GM21390 (cell line): ENCODE data around the gene ERI3.
"Not testable (repeated sequence)": the region's sequence is repeated elsewhere in the genome, so short reads cannot be mapped to it uniquely, and the experiment has no call there.

Source experiments
- ATAC-seq: cut with Tn5 transposase; IDR thresholded peaks from one replicate; pipeline ENCODE4 v1.9.1; 2021; ENCODE audit not compliant: unreplicated experiment

The ERI3 gene

DNA sequence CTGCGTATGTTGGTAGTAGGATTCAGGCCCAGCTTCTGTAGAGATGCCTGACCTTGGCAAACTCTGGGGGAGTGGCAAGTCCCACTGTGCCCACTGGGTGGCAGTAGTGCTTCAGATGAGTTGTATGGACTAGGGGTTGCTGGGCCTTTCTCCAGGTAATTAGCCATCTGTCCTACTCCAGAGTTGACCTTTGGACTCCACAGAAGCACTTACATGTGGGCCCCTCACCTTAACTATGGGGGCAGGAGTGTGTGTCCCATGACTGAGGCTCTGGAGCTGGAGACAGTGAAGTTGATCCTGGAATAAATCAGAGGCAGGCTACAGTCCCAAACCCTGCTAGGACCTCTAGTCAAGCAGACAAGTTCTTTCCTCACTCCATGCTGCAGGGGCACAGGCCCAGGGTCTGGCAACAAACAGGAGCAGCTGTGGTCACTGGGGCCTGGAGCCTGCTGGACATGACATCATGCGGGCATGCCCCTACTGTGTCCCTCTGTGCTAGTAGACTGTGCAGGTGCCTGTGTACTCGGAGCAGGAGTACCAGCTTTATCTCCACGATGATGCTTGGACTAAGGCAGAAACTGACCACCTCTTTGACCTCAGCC lies 137.1 kb downstream of the ERI3 start:
- ATAC-seq, result no peak

DNA sequence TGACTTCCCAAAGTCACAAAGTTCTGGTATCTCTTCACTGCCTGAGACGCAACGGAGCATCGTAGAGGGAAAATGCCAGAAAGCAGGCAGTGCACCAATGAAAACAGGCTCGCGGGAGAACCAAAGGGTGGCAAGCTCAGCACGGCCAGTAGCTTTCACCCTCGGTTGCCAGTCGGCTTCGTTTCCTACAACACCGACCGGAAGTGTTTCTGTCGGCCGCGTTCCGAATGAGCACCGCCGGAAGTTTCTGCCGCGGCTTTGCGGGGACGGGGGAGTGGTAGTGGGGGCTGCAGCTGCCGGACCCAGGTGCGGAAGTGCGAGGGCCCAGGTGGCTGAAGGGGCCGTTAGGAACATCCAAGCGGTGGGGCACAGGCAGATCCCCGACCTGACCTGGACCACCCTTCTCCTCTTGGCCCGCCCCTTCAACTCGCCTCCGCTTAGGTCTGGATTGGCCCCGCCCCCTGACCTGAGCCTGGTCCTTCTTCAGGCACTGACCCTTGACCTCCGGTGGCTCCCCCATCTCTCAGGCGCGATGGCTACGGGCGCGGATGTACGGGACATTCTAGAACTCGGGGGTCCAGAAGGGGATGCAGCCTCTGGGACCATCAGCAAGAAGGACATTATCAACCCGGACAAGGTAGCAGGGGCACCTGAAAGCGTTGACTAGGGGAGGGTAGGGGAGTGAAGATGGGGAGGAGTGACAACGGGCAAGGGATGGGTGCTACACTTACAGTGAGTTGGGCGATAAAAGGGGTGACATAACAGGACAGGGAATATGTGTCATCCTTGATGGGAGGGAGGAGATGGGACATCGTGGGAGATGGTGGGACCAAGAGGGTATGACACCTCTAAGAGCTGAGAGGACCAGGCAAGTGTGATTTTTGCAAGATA lies 141.6 kb downstream of the ERI3 start, which contains the start of gene DMAP1:
DMAP1 (plus strand) TSS at position 250 of the 891 bp plus-strand sequence; CDS start at position 533, 283 bp downstream.
- peak; percentile 70 for ATAC-seq

DNA sequence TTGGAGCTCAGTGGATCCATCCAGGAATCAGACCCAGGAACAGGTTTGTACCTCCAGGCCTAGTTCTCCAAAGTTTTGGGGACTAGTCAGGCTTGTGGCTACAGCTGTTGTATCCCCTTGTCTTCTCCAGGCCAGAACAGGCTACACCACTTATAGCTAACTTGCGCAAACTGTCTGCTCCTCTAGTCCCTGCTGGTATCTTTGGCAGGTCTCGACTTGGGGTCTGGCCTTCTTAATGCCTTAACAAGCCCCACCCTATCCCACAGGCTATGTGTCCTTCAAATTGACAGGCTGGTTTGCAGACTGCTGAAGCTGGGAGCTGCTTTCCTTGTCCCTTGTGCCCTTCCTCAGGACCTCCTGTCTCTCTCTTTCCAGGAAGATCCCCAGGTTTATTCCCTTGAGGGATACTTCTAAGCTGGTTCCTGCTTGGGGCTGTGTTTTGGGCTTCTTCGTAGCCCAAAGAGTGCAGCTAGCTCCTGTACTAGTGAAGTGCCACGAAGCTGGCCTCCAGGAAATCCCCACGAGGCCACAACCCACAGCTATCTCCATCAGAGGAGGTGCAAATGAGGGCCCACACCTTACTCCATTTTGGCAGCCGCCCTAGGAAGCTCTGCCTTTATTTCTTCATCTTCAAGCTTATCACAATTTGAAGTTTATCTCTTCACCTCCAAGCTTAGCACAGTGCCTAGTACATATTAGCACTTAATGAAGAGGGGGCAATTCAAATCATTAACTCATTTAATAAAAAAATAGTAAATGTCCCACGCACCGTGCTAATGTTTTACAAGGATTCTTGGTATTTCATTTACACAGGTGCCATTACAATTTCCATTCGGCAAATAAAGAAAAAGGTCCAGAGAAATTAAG lies 142.5 kb downstream of the ERI3 start:
- ATAC-seq, result no peak

DNA sequence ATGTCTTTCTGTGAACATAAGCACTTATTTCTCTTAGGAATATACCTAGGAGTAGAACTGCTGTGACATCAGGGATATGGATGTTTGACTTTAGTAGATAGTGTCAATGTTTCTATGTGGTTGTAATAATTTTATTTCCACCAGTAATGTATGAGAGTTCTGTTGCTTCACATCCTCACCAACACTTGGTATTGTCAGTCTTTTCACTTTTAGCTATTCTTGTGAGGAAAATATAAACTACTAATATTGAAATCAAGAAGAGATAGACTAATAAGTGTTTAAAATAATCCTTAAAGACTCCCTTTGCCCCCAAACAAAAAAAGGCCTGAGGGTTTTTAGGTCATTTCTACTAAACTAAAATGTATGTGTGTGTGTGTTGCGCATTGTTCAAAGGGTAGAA lies 144.5 kb downstream of the ERI3 start:
- no peak for ATAC-seq

DNA sequence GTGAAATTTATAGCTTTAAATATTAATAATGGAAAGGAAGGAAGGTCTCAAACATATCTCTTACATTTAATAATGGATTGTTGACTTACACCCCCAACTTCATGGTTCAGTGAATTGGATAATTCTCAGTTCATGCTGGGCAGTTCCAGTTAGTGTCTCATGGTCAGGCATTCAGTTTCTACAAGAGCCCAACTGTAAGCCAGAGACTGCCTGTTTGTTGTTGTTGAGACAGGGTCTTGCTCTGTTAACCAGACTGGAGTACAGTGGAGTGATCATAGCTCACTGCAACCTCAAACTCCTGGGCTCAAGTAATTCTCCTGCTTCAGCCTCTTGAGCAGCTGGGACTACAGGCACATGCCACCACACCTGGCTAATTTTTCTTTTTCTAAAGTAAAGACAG lies 146.8 kb downstream of the ERI3 start:
- ATAC-seq, result no peak

DNA sequence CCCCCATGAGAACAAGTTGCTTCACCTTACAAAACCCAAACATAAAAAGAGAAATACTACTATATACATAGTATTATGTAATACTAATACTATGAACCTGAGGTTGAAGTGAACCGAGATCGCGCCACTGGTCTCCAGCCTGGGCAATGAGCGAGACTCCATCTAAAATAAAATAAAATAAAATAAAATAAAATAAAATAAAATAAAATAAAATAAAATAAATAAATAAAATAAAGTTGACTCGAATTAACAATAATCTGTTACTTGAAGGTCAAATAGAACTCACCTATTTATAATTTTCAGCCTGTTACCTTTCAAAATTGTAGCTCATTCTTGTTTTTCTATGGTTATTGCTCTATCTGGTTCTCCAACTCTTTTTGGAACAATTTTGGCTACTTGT lies 148.5 kb downstream of the ERI3 start:
- not testable (repeated sequence) for ATAC-seq

DNA sequence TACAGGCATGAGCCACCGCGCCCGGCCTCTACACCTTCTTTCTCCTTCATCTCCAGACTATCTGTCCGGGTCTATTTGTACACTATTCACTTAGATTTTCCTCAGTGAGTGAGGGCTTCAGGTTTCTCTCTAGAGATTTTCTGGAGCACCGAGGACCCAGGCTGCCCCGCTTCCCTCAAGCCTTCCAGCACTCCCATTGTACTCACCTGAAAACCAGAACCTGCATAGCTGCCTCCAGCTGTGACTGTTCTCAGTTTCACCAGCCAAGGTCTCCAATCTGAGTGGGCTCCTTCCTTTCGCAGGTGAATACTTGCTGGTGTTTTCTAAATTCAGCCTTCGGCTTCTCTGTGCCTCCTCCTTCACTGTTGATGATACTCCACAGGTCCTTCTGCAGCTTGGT lies 154.7 kb downstream of the ERI3 start:
- no peak for ATAC-seq

DNA sequence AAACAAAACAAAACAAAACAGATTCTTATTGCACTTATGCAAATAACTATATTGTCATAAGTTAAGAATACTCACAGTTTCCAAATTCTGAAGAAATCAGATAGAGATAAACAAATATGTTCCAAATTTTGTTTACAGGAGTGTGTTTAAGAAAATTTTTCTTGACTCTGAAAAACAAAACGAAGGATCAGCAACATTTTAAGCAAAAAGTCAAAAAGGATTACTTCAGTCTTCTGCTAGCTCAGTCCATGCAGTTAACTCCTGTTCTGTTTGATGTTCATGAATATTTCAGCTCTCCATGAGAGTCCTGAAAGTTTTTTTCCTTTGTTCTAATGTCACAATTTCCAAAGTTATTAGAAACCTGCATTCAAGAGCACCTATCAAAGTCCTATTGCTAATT lies 180.4 kb downstream of the ERI3 start:
- no peak for ATAC-seq
